Fibroblast of villous mesenchyme (primary cell): ENCODE results near the gene RBL2. TPM values are rescaled to one million over a fixed set of nuclear protein-coding genes. Genes with fewer than 3 reads are reported as not detected.
"Not testable (repeated sequence)": the region's sequence is repeated elsewhere in the genome, so short reads cannot be mapped to it uniquely, and the experiment has no call there.

Source experiments
- DNase-seq: peaks from one replicate; pipeline ENCODE4 v3.0.0-alpha.2; 2010; ENCODE audit warnings: low read depth
- H3K4me3 ChIP-seq: 2 replicates; pipeline ENCODE4 v1.5.1; 2011; ENCODE audit warnings: low read depth, mild to moderate bottlenecking, low read length
- CTCF ChIP-seq: IDR thresholded peaks from 2 replicates; pipeline ENCODE4 v1.5.1; 2012; ENCODE audit warnings: low read depth, mild to moderate bottlenecking, low read length; ENCODE audit not compliant: insufficient read depth
- small RNA-seq: library from RNA; depleted of rRNA; stranded (forward); fragments of <200 nt; gene quantifications from one replicate; pipeline ENCODE3, GENCODE V24; 2012
- total RNA-seq: library from RNA; depleted of rRNA; stranded (reverse); fragments of >200 nt; gene quantifications from 2 replicates; pipeline ENCODE4 v1.2.3, GENCODE V29; 2012

RBL2 gene
- total RNA-seq, 1 donor, result 49.7 TPM

- no peak for DNase-seq
- H3K4me3 ChIP-seq, result no peak overlapping the region
- TF ChIP-seq CTCF, result no peak
Measured at GRCh38 chr16:53530046-53530445, 95.8 kb downstream of the RBL2 start.

- H3K4me3 ChIP-seq, result no peak overlapping the region
- no peak for DNase-seq
- no peak for TF ChIP-seq CTCF
Measured at GRCh38 chr16:53530741-53531140, 96.5 kb downstream of the RBL2 start.

GRCh38 chr16:53534206-53534605, 99.9 kb downstream of the RBL2 start:
- DNase-seq, result no peak
- no peak overlapping the region for H3K4me3 ChIP-seq
- no peak for TF ChIP-seq CTCF

GRCh38 chr16:53537626-53538025, 103.4 kb downstream of the RBL2 start:
- H3K4me3 ChIP-seq, result no peak overlapping the region
- no peak for TF ChIP-seq CTCF
- DNase-seq, result no peak

- not testable (repeated sequence) for H3K4me3 ChIP-seq, DNase-seq
Measured at GRCh38 chr16:53539346-53539745, 105.1 kb downstream of the RBL2 start.

- DNase-seq, H3K4me3 ChIP-seq: not testable (repeated sequence)
Measured at GRCh38 chr16:53539759-53540718, 105.8 kb downstream of the RBL2 start.

Small RNA genes lying within 50 kb of the gene (small RNA-seq; reads per million reads assigned to genes)
- gene RNU6-1153P, result not detected

Other genes starting within 250 kb of the RBL2 start
- 18.6 and 20.0 TPM in 2 replicates for gene AKTIP, start 68.7 kb downstream of the RBL2 start, total RNA-seq